GM19239 (cell line): ENCODE measurements around the gene SEC24B.
"Not testable (repeated sequence)": the region's sequence is repeated elsewhere in the genome, so short reads cannot be mapped to it uniquely, and the experiment has no call there.

ENCODE experiments used
- DNase-seq: peaks from one replicate; pipeline ENCODE4 v3.0.0; 2011; ENCODE audit warnings: low spot score; ENCODE audit not compliant: insufficient read length
- FAIRE-seq: peaks from 2 replicates; lab custom pipeline; 2011; peaks lifted over from hg19 to GRCh38; lab: Jason Lieb, UNC

Gene SEC24B

GRCh38 chr4:109572154-109572553, 138.5 kb downstream of the SEC24B start:
- no peak for FAIRE-seq
- DNase-seq = no peak

GRCh38 chr4:109574443-109574850, 140.8 kb downstream of the SEC24B start:
- DNase-seq = no peak
- no peak for FAIRE-seq

GRCh38 chr4:109574931-109575804, 141.6 kb downstream of the SEC24B start:
- FAIRE-seq = no peak

GRCh38 chr4:109576462-109576861, 142.8 kb downstream of the SEC24B start:
- DNase-seq (no peak), FAIRE-seq (no peak)

More at GRCh38 chr4:109574931-109575804, 141.6 kb downstream of the SEC24B start:
- no peak for DNase-seq

- DNase-seq = no peak
These were observed 145.2 kb downstream of the SEC24B start for GRCh38 chr4:109578846-109579245.

GRCh38 chr4:109579997-109580396, 146.4 kb downstream of the SEC24B start:
- not testable (repeated sequence) for FAIRE-seq

More at GRCh38 chr4:109578846-109579245, 145.2 kb downstream of the SEC24B start:
- no peak for FAIRE-seq

GRCh38 chr4:109588176-109588575, 154.6 kb downstream of the SEC24B start:
- DNase-seq (peak; percentile 57), FAIRE-seq (peak; percentile 95)

More at GRCh38 chr4:109579997-109580396, 146.4 kb downstream of the SEC24B start:
- not testable (repeated sequence) for DNase-seq

GRCh38 chr4:109589119-109589518, 155.5 kb downstream of the SEC24B start:
- FAIRE-seq = peak; percentile 11
- no peak for DNase-seq

GRCh38 chr4:109589605-109590004, 156.0 kb downstream of the SEC24B start:
- DNase-seq (no peak), FAIRE-seq (peak; percentile 79)
